Thyroid gland (tissue), 4 donors: Measurements from ENCODE around the gene SMG6. TPM values are rescaled to one million over a fixed set of nuclear protein-coding genes. Genes with fewer than 3 reads are reported as not detected.
A peak's percentile ranks its signal among the peaks of the same experiment; 100 is the strongest.

ENCODE experiments used
- DNase-seq, 2 donors: peaks; one replicate each; pipeline ENCODE4 v3.0.0-alpha.2; 2019
- H3K27ac ChIP-seq, 3 donors: fragments of 200-600 bp; sonication (generic); 1 replicate in 2 of 3; 2 replicates in 1 of 3; pipeline ENCODE4 v1.5.1; 2016 to 2019; ENCODE audit warnings: mild to moderate bottlenecking in 1 of 3, moderate library complexity in 1 of 3
- H3K27me3 ChIP-seq: fragments of 200-600 bp; sonication (generic); one replicate; pipeline ENCODE4 v1.5.1; 2019
- H3K36me3 ChIP-seq, 2 donors: fragments of 200-600 bp; sonication (generic); one replicate each; pipeline ENCODE4 v1.5.1; 2016 to 2019
- H3K4me1 ChIP-seq, 2 donors: fragments of 200-600 bp; sonication (generic); one replicate each; pipeline ENCODE4 v1.5.1; 2017 to 2019
- H3K4me3 ChIP-seq, 3 donors: fragments of 200-600 bp; sonication (generic); replicated peaks in 1 of 3; 1 replicate in 2 of 3; 2 replicates in 1 of 3; pipeline ENCODE4 v1.5.1; 2016; ENCODE audit warnings: mild to moderate bottlenecking in 1 of 3
- H3K9me3 ChIP-seq: fragments of 200-600 bp; sonication (generic); one replicate; pipeline ENCODE4 v1.5.1; 2017
- CTCF ChIP-seq, 6 experiments: fragments of 200-600 bp in 3 of 6; fragments of 450-650 bp in 3 of 6; sonication (generic) in 3 of 6; IDR thresholded peaks; one replicate each; pipeline ENCODE4 v1.5.1; 2016 to 2019; ENCODE audit warnings: antibody characterized with exemption in 6 of 6, mild to moderate bottlenecking in 2 of 6, inconsistent platforms in 1 of 6, moderate library complexity in 1 of 6
- POLR2A ChIP-seq, 2 donors: fragments of 450-650 bp; IDR thresholded peaks; one replicate each; pipeline ENCODE4 v1.6.1; 2017; ENCODE audit warnings: antibody characterized with exemption in 2 of 2, mild to moderate bottlenecking in 2 of 2, moderate library complexity in 1 of 2
- WGBS, 2 donors: methylation state at CpG; one replicate each; pipeline ENCODE4 v1.1.5; 2017; 5-methylcytosine and 5-hydroxymethylcytosine counted together
- intact Hi-C: fragments of 100-400 bp; cut with DNase I; formaldehyde crosslinking; loops from one replicate; pipeline ENCODE4 v1.15.1; 2023
- total RNA-seq, 4 donors: library from RNA; depleted of rRNA; stranded (reverse); fragments of >200 nt; gene quantifications; one replicate each; pipeline ENCODE4 v1.2.3, GENCODE V29; 2016

The SMG6 gene
- total RNA-seq, 4 donors from 2014 or later, result 26.0 to 35.9 (median 32.9) TPM

- no peak overlapping the region for H3K4me3 ChIP-seq
- H3K27me3 ChIP-seq, result no peaks in the 10 kb centered on the region
- H3K27ac ChIP-seq, result peak overlapping the region; percentile 63 to 69 (median 64)
- DNase-seq, result no peak
- no peaks in the 10 kb centered on the region for H3K9me3 ChIP-seq
- intact Hi-C loops, result no loop called here
- H3K4me1 ChIP-seq, result peaks cover 0 to 70% of the 10 kb centered on the region in 2 donors
- 67 to 83% methylated on average over 3 of the region's 3 CpGs for WGBS, 2 donors
- H3K36me3 ChIP-seq, result peaks cover 4% of the 10 kb centered on the region in 2 donors
- TF ChIP-seq POLR2A (IDR thresholded peaks at IDR 0.05) (no peak), CTCF (IDR thresholded peaks at IDR 0.05) (no peak)
Observed at GRCh38 chr17:2086306-2086705, 217.3 kb downstream of the SMG6 start.

DNA sequence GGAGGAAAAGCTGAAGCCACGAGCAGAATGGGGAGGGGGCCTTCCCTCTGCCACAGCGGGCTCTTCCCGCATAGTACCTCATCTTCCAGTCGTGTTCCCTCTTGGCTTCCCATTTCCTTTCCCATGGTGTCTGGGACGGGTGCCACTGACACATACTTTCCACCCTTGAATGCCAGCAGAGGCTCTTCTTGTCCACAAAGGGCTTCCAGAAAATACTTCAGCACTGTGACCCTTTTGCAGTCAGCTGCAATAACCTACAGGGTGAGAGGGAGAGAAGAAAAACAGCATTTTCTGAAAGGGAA lies 218.0 kb downstream of the SMG6 start:
- Histone ChIP-seq H3K4me3 (no peak overlapping the region), H3K4me1 (peaks cover 0 to 65% of the 10 kb centered on the region in 2 donors), H3K27me3 (no peaks in the 10 kb centered on the region), H3K9me3 (no peaks in the 10 kb centered on the region), H3K27ac (peak overlapping the region; percentile 63 to 69 (median 64)), H3K36me3 (peaks cover 9% of the 10 kb centered on the region in 2 donors)
- no peak for TF ChIP-seq POLR2A (IDR thresholded peaks at IDR 0.05)
- no peak for TF ChIP-seq CTCF (IDR thresholded peaks at IDR 0.05)
- DNase-seq, result no peak
- 57 to 69% methylated on average over 5 of the region's 5 CpGs for WGBS, 2 donors
- intact Hi-C loops, result no loop called here

GRCh38 chr17:2084766-2085647 lies 218.6 kb downstream of the SMG6 start:
- WGBS, 2 donors, result 67 to 68% methylated on average over 13 of the region's 13 CpGs
- no peaks in the 10 kb centered on the region for H3K27me3 ChIP-seq
- intact Hi-C loops, result no loop called here
- peaks cover 9% of the 10 kb centered on the region in 2 donors for H3K36me3 ChIP-seq
- no peaks in the 10 kb centered on the region for H3K9me3 ChIP-seq
- H3K4me1 ChIP-seq, result peaks cover 0 to 59% of the 10 kb centered on the region in 2 donors
- TF ChIP-seq POLR2A (IDR thresholded peaks at IDR 0.05) (no peak), CTCF (IDR thresholded peaks at IDR 0.05) (no peak)
- no peak for DNase-seq
- peak overlapping the region; percentile 63 to 69 (median 64) for H3K27ac ChIP-seq
- H3K4me3 ChIP-seq, result no peak overlapping the region

GRCh38 chr17:2084036-2084765 lies 219.4 kb downstream of the SMG6 start:
- WGBS, 2 donors, result 65 to 77% methylated on average over 7 to 8 of the region's 8 CpGs
- Histone ChIP-seq H3K4me1 (peaks cover 0 to 59% of the 10 kb centered on the region in 2 donors), H3K4me3 (no peak overlapping the region), H3K27ac (peak overlapping the region; percentile 28 to 69 (median 64)), H3K36me3 (peaks cover 9 to 10% of the 10 kb centered on the region in 2 donors), H3K9me3 (no peaks in the 10 kb centered on the region), H3K27me3 (no peaks in the 10 kb centered on the region)
- intact Hi-C loops, result no loop called here
- no peak for DNase-seq
- TF ChIP-seq POLR2A (IDR thresholded peaks at IDR 0.05), result no peak
- TF ChIP-seq CTCF (IDR thresholded peaks at IDR 0.05), result no peak

DNA sequence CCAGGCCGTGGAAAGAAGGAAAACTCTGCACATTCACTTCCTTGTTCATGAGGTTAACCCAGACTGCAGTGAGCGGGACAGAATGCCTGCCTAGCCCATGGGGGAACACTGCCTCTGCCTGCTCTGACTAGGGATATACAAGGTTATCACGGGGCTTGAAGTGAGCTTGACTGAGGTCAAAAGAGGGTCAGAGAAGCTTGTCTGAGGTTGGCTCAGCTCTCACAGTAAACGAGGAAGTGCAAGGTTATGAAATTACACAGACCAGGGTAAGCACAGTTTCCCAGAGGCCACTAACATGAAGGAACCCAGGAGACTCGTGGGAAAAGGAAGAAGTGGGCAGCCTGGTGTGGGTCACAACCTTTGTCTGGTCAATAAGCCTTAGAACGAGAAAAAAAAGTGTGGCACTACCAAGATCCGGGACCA lies 220.0 kb downstream of the SMG6 start:
- H3K27me3 ChIP-seq, result no peaks in the 10 kb centered on the region
- no peak for DNase-seq
- no peak overlapping the region for H3K4me3 ChIP-seq
- no peaks in the 10 kb centered on the region for H3K9me3 ChIP-seq
- peaks cover 0 to 53% of the 10 kb centered on the region in 2 donors for H3K4me1 ChIP-seq
- intact Hi-C loops, result no loop called here
- peak overlapping the region; percentile 28 to 69 (median 64) for H3K27ac ChIP-seq
- TF ChIP-seq POLR2A (IDR thresholded peaks at IDR 0.05) (no peak), CTCF (IDR thresholded peaks at IDR 0.05) (no peak)
- peaks cover 9 to 15% of the 10 kb centered on the region in 2 donors for H3K36me3 ChIP-seq
- WGBS, 2 donors, result 65 to 70% methylated on average over 7 of the region's 7 CpGs
